Measurements from ENCODE around the gene SUV39H1. TPM values are rescaled to one million over a fixed set of nuclear protein-coding genes. Genes with fewer than 3 reads are reported as not detected.

Gene SUV39H1
- total and polyA plus RNA-seq, 9 of the 15 experiments (the other 6 are each of a cell fraction or from before 2014, with no cell fraction given), result 4.7 to 34.7 (median 17.9) TPM

DNA sequence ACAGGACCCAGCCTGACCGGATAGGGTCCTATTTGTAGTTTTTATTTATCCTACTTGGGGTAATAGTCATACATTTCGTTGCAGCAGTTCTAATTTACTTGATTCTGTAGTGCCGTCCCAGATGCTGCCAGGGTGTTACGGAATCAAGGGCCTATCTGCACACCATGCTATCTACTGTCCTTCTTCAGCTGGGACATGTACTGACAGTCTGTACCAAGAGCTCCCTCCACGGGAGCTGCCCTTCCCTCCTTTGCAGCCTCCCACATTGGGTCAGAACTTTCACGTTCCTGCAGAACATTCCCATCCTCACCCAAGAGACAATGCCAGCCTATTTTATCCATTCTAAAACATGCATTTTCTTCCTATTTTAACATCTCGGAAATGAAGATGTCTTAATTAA, 6.7 kb downstream of the SUV39H1 start:
- H4K20me1 ChIP-seq (replicated peaks; ENCODE audit: control insufficient read depth, insufficient read depth, low read length), result peaks cover 15% of the 10 kb centered on the region
- no peak overlapping the region; the same call in 2 of the 3 replicates for H3K27ac ChIP-seq (ENCODE audit: extremely low read depth, low read depth, low read length)
- H3K9me1 ChIP-seq (ENCODE audit: control insufficient read depth, insufficient read depth, low read length), result no peaks in the 10 kb centered on the region
- H3K4me3 ChIP-seq, result no peak overlapping the region
- H2AFZ ChIP-seq (ENCODE audit: low read depth, low read length), result no peak overlapping the region
- FAIRE-seq (no peak), DNase-seq (ENCODE audit: extremely low read depth in 1 of 4, low spot score in 3 of 4) (no peak), ATAC-seq (no peak)
- H3K36me3 ChIP-seq (ENCODE audit: control insufficient read depth, insufficient read depth, low read length), result peaks cover 100% of the 10 kb centered on the region
- TF ChIP-seq PHTF2 (CRISPR knock-in tag; IDR thresholded peaks at IDR 0.05), result no peak
- TF ChIP-seq ZNF121 (CRISPR knock-in tag; conservative IDR thresholded peaks at IDR 0.05), result no peak
- TF ChIP-seq, protein P1, sequence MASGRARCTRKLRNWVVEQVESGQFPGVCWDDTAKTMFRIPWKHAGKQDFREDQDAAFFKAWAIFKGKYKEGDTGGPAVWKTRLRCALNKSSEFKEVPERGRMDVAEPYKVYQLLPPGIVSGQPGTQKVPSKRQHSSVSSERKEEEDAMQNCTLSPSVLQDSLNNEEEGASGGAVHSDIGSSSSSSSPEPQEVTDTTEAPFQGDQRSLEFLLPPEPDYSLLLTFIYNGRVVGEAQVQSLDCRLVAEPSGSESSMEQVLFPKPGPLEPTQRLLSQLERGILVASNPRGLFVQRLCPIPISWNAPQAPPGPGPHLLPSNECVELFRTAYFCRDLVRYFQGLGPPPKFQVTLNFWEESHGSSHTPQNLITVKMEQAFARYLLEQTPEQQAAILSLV (tag; IDR thresholded peaks at IDR 0.05), result no peak
- TF ChIP-seq, protein P2, sequence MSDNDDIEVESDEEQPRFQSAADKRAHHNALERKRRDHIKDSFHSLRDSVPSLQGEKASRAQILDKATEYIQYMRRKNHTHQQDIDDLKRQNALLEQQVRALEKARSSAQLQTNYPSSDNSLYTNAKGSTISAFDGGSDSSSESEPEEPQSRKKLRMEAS (CRISPR knock-in tag; IDR thresholded peaks at IDR 0.05), result no peak
- no peak for TF ChIP-seq SAFB2 (IDR thresholded peaks at IDR 0.05; ENCODE audit: borderline replicate concordance, low read depth, low read length, severe bottlenecking)
- TF ChIP-seq ZNF232 (CRISPR knock-in tag; IDR thresholded peaks at IDR 0.05), result no peak
- no peak for TF ChIP-seq ZNF24 (IDR thresholded peaks at IDR 0.05)
- TF ChIP-seq KDM1A (IDR thresholded peaks at IDR 0.05), result no peak
- no peak for TF ChIP-seq HNRNPH1 (optimal IDR thresholded peaks at IDR 0.05; ENCODE audit: low read depth, low read length)
- TF ChIP-seq ZNF324 (CRISPR knock-in tag; IDR thresholded peaks at IDR 0.05), result no peak
- no peak for TF ChIP-seq ZNF41 (CRISPR knock-in tag; conservative IDR thresholded peaks at IDR 0.05)
- H3K4me2 ChIP-seq (ENCODE audit: insufficient read depth, low read length), result no peak overlapping the region
- peaks cover 29 to 31% of the 10 kb centered on the region in 2 experiments for H3K4me1 ChIP-seq (replicated peaks in 1 of 2; ENCODE audit: control insufficient read depth in 2 of 2, insufficient read depth in 2 of 2, low read length in 2 of 2)
- intact Hi-C loops (cut with micrococcal nuclease), result loop anchor here (5.0 kb wide), 1 partner anchor 34 kb away; no protein-coding TSS in a partner anchor
- in situ Hi-C loops (cut with MboI), result no loop called here
- BruUV-seq (replicated peaks), result no TSS peak
- H3K27me3 ChIP-seq (ENCODE audit: control insufficient read depth in 2 of 2, insufficient read depth in 2 of 2, low read length in 2 of 2), result no peaks in the 10 kb centered on the region
- H3K9ac ChIP-seq (ENCODE audit: insufficient read depth in 1 of 2, low read depth in 2 of 2, low read length in 2 of 2), result no peak overlapping the region
- ChIA-PET CTCF (ENCODE audit: low intra/inter-chr PET ratio) (no interaction called here), POLR2A (interaction anchor here (0.6 to 1.2 kb wide), 3 partner anchors 12 to 34 kb away, joined by 3 to 4 read pairs (median 3); no protein-coding TSS in a partner anchor)
- no peaks in the 10 kb centered on the region for H3K9me3 ChIP-seq (replicated peaks; ENCODE audit: control insufficient read depth, insufficient read depth, low read depth, low read length)
- WGBS (ENCODE audit: insufficient coverage, low coverage, missing lambda C conversion rate), result 87% methylated on average over 5 of the region's 7 CpGs
- H3K79me2 ChIP-seq (ENCODE audit: control insufficient read depth, insufficient read depth, low read length), result peaks cover 67% of the 10 kb centered on the region

All from K562 (cell line).